Activated effector memory CD4-positive, alpha-beta T cell treated with Interleukin-2 at 50 U/mL for 16 hours (primary cell): ENCODE results near the gene TSPAN14.
A peak's percentile ranks its signal among the peaks of the same experiment; 100 is the strongest.
"Not testable (repeated sequence)": the region's sequence is repeated elsewhere in the genome, so short reads cannot be mapped to it uniquely, and the experiment has no call there.

Experiments used
- DNase-seq: peaks from one replicate; pipeline ENCODE4 v3.0.0-alpha.2; 2020

TSPAN14 gene

GRCh38 chr10:80472234-80473095, 18.4 kb downstream of the TSPAN14 start:
- no peak for DNase-seq

- no peak for DNase-seq
Observed at GRCh38 chr10:80473096-80473657, 19.1 kb downstream of the TSPAN14 start.

GRCh38 chr10:80473692-80474596, 19.8 kb downstream of the TSPAN14 start:
- DNase-seq, result no peak

- DNase-seq, result no peak
Observed at GRCh38 chr10:80474597-80474910, 20.4 kb downstream of the TSPAN14 start.

- DNase-seq, result no peak
Observed at GRCh38 chr10:80474941-80475340, 20.8 kb downstream of the TSPAN14 start.

- DNase-seq, result not testable (repeated sequence)
Observed at GRCh38 chr10:80475641-80476040, 21.5 kb downstream of the TSPAN14 start.

- no peak for DNase-seq
Observed at GRCh38 chr10:80476685-80477084, 22.6 kb downstream of the TSPAN14 start.

- DNase-seq, result no peak
Observed at GRCh38 chr10:80477813-80478212, 23.7 kb downstream of the TSPAN14 start.

- DNase-seq, result not testable (repeated sequence)
Observed at GRCh38 chr10:80480373-80480772, 26.3 kb downstream of the TSPAN14 start.

GRCh38 chr10:80480852-80481251, 26.7 kb downstream of the TSPAN14 start:
- DNase-seq, result no peak

- no peak for DNase-seq
Observed at GRCh38 chr10:80484243-80484642, 30.1 kb downstream of the TSPAN14 start.

GRCh38 chr10:80484676-80485075, 30.6 kb downstream of the TSPAN14 start:
- no peak for DNase-seq

- no peak for DNase-seq
Observed at GRCh38 chr10:80485076-80485945, 31.2 kb downstream of the TSPAN14 start.

- no peak for DNase-seq
Observed at GRCh38 chr10:80485946-80486764, 32.0 kb downstream of the TSPAN14 start.

GRCh38 chr10:80486785-80487420, 32.8 kb downstream of the TSPAN14 start:
- no peak for DNase-seq

- DNase-seq, result no peak
Observed at GRCh38 chr10:80487421-80487785, 33.3 kb downstream of the TSPAN14 start.

- peak; percentile 66 for DNase-seq
Observed at GRCh38 chr10:80487791-80488538, 33.9 kb downstream of the TSPAN14 start.

GRCh38 chr10:80488539-80489066, 34.5 kb downstream of the TSPAN14 start:
- no peak for DNase-seq

GRCh38 chr10:80489371-80490112, 35.4 kb downstream of the TSPAN14 start:
- no peak for DNase-seq
